K562 (cell line): Measurements from ENCODE around the gene HRC. TPM values are rescaled to one million over a fixed set of nuclear protein-coding genes. Genes with fewer than 3 reads are reported as not detected.

Source experiments
- ARID1B ChIP-seq: fragments of 450-650 bp; IDR thresholded peaks from 2 replicates; pipeline ENCODE4 v1.6.1; 2016; ENCODE audit warnings: antibody characterized with exemption, mild to moderate bottlenecking, inconsistent platforms
- ATF1 ChIP-seq, 2 experiments: fragments of 450-650 bp in 1 of 2; IDR thresholded peaks; 2 replicates each; pipeline ENCODE4 v1.6.1; 2016; ENCODE audit warnings: missing compliant biosample characterization in 1 of 2, missing genetic modification characterization in 1 of 2
- CCAR2 ChIP-seq: fragments of 200-400 bp; formaldehyde crosslinking; IDR thresholded peaks from 2 replicates; pipeline ENCODE4 v1.6.1; 2017; ENCODE audit warnings: mild to moderate bottlenecking, low read depth, low read length
- CREBBP ChIP-seq: IDR thresholded peaks from one replicate; pipeline ENCODE4 v1.6.1; 2012; ENCODE audit warnings: low read depth, mild to moderate bottlenecking, control low read depth, inconsistent platforms, low read length
- CTCFL ChIP-seq: IDR thresholded peaks from 2 replicates; pipeline ENCODE4 v1.6.1; 2011; ENCODE audit warnings: borderline replicate concordance, low read depth, mild to moderate bottlenecking, moderate library complexity, low read length; ENCODE audit not compliant: insufficient read depth, poor library complexity, severe bottlenecking
- FOXK1 ChIP-seq: sonication (generic); formaldehyde crosslinking; IDR thresholded peaks from 2 replicates; pipeline ENCODE4 v1.8.0; 2022; ENCODE audit warnings: missing genetic modification reagents, mild to moderate bottlenecking, borderline replicate concordance
- MCM3 ChIP-seq: fragments of 450-650 bp; IDR thresholded peaks from 2 replicates; pipeline ENCODE4 v1.6.1; 2016
- MTA2 ChIP-seq: fragments of 450-650 bp; IDR thresholded peaks from 2 replicates; pipeline ENCODE4 v1.6.1; 2016; ENCODE audit warnings: low read depth
- POLR2H ChIP-seq: IDR thresholded peaks from 2 replicates; pipeline ENCODE4 v1.6.1; 2016; ENCODE audit warnings: missing genetic modification characterization, low read depth, mild to moderate bottlenecking, control low read depth, missing compliant biosample characterization, moderate library complexity
- RFX5 ChIP-seq: IDR thresholded peaks from 2 replicates; pipeline ENCODE4 v1.6.1; 2011; ENCODE audit warnings: low read depth, mild to moderate bottlenecking, improper control_type of control experiment, low read length
- TAL1 ChIP-seq: fragments of 450-650 bp; IDR thresholded peaks from 2 replicates; pipeline ENCODE4 v1.6.1; 2016; ENCODE audit warnings: mild to moderate bottlenecking
- TRIM28 ChIP-seq: fragments of 450-650 bp; IDR thresholded peaks from 2 replicates; pipeline ENCODE4 v1.6.1; 2017
- ZNF316 ChIP-seq: fragments of 450-650 bp; IDR thresholded peaks from 2 replicates; pipeline ENCODE4 v1.6.1; 2016
- ZNF592 ChIP-seq: fragments of 450-650 bp; IDR thresholded peaks from 2 replicates; pipeline ENCODE4 v1.6.1; 2017; ENCODE audit warnings: antibody characterized with exemption, mild to moderate bottlenecking
- polyA plus RNA-seq, 8 experiments: library from polyadenylated mRNA; depleted of rRNA in 4 of 8; stranded (reverse) in 5 of 8; unstranded in 3 of 8; fragments of >200 nt; fragmentation: Nextera tagmentation in 2 of 8; fragmentation: Illumina TruSeq in 1 of 8; extraction: Ambion mirVana in 2 of 8; extraction: Trizol in 1 of 8; gene quantifications; 2 replicates each; pipeline versions ENCODE4 v1.2.1 to v1.2.3, GENCODE V29; 2011 to 2014; ENCODE audit warnings: inconsistent platforms in 1 of 8, missing spikeins in 1 of 8
- total RNA-seq, 7 experiments: library from RNA; depleted of rRNA in 6 of 7; stranded (reverse); fragments of >200 nt in 6 of 7; fragmentation: Illumina TruSeq in 2 of 7; extraction: Trizol in 2 of 7; gene quantifications; 2 replicates each; pipeline versions ENCODE4 v1.2.1 to v1.2.3, GENCODE V29; 2011 to 2021; ENCODE audit warnings: low replicate concordance in 1 of 7
- TF ChIP-seq, protein P1 (sequence below), 2 experiments: IDR thresholded peaks in 1 of 2; conservative IDR thresholded peaks in 1 of 2; 2 replicates each; pipeline ENCODE4 v1.6.1; 2016; ENCODE audit warnings: low read depth in 2 of 2, mild to moderate bottlenecking in 1 of 2, missing compliant biosample characterization in 1 of 2, missing genetic modification characterization in 1 of 2, moderate library complexity in 1 of 2
- TF ChIP-seq, protein P2 (sequence below): fragments of 250-450 bp; sonication (Bioruptor Pico); IDR thresholded peaks from 2 replicates; pipeline ENCODE4 v1.9.0; 2021; ENCODE audit warnings: mild to moderate bottlenecking, inconsistent platforms

Gene HRC
- total and polyA plus RNA-seq, 9 of the 15 experiments (the other 6 are each of a cell fraction or from before 2014, with no cell fraction given): 0.66 to 18.7 (median 13.1) TPM

GRCh38 chr19:49151267-49152118, 3.7 kb downstream of the HRC start (continued):
- TF ChIP-seq, protein P1, sequence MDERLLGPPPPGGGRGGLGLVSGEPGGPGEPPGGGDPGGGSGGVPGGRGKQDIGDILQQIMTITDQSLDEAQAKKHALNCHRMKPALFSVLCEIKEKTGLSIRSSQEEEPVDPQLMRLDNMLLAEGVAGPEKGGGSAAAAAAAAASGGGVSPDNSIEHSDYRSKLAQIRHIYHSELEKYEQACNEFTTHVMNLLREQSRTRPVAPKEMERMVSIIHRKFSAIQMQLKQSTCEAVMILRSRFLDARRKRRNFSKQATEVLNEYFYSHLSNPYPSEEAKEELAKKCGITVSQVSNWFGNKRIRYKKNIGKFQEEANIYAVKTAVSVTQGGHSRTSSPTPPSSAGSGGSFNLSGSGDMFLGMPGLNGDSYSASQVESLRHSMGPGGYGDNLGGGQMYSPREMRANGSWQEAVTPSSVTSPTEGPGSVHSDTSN (CRISPR knock-in tag; IDR thresholded peaks at IDR 0.05; ENCODE audit: low read depth): no peak
- TF ChIP-seq, protein P1 (tag; conservative IDR thresholded peaks at IDR 0.05; ENCODE audit: low read depth): no peak
- TF ChIP-seq TRIM28 (no peak; the same call in 1 of the 2 replicates), RFX5 (no peak), ZNF316 (no peak), CREBBP (no peak), POLR2H (tag) (no peak), MTA2 (peak; percentile 18; the same call in 1 of the 2 replicates), TAL1 (no peak; the same call in 1 of the 2 replicates), CCAR2 (no peak), ZNF592 (no peak), ARID1B (no peak), FOXK1 (CRISPR knock-in tag) (no peak), CTCFL (no peak), ATF1 (CRISPR knock-in tag; IDR thresholded peaks at IDR 0.05) (no peak), ATF1 (tag; IDR thresholded peaks at IDR 0.05) (no peak), MCM3 (no peak)
- TF ChIP-seq, protein P2, sequence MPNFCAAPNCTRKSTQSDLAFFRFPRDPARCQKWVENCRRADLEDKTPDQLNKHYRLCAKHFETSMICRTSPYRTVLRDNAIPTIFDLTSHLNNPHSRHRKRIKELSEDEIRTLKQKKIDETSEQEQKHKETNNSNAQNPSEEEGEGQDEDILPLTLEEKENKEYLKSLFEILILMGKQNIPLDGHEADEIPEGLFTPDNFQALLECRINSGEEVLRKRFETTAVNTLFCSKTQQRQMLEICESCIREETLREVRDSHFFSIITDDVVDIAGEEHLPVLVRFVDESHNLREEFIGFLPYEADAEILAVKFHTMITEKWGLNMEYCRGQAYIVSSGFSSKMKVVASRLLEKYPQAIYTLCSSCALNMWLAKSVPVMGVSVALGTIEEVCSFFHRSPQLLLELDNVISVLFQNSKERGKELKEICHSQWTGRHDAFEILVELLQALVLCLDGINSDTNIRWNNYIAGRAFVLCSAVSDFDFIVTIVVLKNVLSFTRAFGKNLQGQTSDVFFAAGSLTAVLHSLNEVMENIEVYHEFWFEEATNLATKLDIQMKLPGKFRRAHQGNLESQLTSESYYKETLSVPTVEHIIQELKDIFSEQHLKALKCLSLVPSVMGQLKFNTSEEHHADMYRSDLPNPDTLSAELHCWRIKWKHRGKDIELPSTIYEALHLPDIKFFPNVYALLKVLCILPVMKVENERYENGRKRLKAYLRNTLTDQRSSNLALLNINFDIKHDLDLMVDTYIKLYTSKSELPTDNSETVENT (CRISPR knock-in tag): no peak
